ENCODE data around the gene RIPOR2. TPM values are rescaled to one million over a fixed set of nuclear protein-coding genes. Genes with fewer than 3 reads are reported as not detected.
"Not testable (repeated sequence)": the region's sequence is repeated elsewhere in the genome, so short reads cannot be mapped to it uniquely, and the experiment has no call there.

The RIPOR2 gene
- total RNA-seq, 1 donor: 5.2 TPM

- H3K4me3 ChIP-seq (ENCODE audit: low read depth, low read length): peak overlapping the region; percentile 89
- peak; percentile 80 for DNase-seq (ENCODE audit: low read depth)
- TF ChIP-seq, protein P1, sequence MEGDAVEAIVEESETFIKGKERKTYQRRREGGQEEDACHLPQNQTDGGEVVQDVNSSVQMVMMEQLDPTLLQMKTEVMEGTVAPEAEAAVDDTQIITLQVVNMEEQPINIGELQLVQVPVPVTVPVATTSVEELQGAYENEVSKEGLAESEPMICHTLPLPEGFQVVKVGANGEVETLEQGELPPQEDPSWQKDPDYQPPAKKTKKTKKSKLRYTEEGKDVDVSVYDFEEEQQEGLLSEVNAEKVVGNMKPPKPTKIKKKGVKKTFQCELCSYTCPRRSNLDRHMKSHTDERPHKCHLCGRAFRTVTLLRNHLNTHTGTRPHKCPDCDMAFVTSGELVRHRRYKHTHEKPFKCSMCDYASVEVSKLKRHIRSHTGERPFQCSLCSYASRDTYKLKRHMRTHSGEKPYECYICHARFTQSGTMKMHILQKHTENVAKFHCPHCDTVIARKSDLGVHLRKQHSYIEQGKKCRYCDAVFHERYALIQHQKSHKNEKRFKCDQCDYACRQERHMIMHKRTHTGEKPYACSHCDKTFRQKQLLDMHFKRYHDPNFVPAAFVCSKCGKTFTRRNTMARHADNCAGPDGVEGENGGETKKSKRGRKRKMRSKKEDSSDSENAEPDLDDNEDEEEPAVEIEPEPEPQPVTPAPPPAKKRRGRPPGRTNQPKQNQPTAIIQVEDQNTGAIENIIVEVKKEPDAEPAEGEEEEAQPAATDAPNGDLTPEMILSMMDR (IDR thresholded peaks at IDR 0.05; ENCODE audit: insufficient read depth, low read depth, low read length): no peak
Observed at GRCh38 chr6:24775520-24776058, 160.2 kb downstream of the RIPOR2 start.

DNA sequence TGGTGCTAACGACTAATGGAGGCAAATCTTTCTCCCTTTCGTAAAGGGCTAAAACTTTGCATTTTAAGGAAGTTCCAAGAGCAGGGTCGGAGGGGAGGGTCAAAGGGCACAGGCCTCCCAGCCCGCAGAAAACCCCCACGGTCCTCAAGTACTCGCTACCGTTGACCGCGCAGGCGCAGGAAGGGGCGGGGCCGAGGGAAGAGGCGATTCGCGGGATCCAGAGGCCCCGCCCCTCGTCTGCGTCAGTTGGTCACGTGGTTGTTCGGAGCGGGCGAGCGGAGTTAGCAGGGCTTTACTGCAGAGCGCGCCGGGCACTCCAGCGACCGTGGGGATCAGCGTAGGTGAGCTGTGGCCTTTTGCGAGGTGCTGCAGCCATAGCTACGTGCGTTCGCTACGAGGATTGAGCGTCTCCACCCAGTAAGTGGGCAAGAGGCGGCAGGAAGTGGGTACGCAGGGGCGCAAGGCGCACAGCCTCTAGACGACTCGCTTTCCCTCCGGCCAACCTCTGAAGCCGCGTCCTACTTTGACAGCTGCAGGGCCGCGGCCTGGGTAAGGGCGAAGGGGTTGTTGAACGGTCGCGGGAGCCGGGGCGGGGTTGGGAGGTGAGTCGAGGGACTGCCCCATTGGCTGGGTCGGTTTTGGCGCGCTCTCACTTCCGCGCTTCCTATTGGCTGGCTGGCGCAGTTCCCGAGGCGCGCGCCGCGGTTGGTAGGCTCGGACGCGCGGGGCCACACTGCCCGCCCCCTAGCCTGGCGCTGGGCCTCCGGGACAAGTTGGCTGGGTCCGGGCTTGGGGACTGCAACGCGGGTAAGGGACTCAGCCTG lies 160.9 kb downstream of the RIPOR2 start, which contains the start of gene GMNN:
TSS of gene GMNN (plus strand) at position 242 of the 824 bp plus-strand sequence. CDS start 2,310 bp downstream, outside the sequence.
- TF ChIP-seq, protein P1 (IDR thresholded peaks at IDR 0.05; ENCODE audit: insufficient read depth, low read depth, low read length): no peak
- H3K4me3 ChIP-seq (ENCODE audit: low read depth, low read length): peak within 1 kb of the TSS; percentile 89
- peak; percentile 92 for DNase-seq (ENCODE audit: low read depth)

DNA sequence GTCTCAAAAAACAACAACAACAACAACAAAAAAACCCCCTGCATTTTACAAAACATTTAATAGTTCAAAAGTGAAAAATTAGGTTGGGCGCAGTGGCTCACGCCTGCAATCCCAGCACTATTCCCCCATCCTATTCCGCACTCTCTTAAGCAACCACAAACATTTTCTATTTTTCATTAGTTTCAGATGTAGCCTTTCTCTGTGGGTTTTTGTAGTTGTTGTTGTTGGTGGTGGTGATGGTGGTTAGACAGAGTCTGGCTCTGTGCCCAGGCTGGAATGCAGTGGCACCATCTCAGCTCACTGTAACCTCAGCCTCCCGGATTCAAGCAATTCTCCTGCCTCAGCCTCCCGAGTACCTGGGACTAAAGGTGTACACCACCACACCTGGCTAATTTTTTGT lies 167.4 kb downstream of the RIPOR2 start:
- no peak overlapping the region for H3K4me3 ChIP-seq (ENCODE audit: low read depth, low read length)
- no peak for DNase-seq (ENCODE audit: low read depth)
- TF ChIP-seq, protein P1 (IDR thresholded peaks at IDR 0.05; ENCODE audit: insufficient read depth, low read depth, low read length): no peak

GRCh38 chr6:24766680-24767462 lies 168.9 kb downstream of the RIPOR2 start:
- TF ChIP-seq, protein P1 (IDR thresholded peaks at IDR 0.05; ENCODE audit: insufficient read depth, low read depth, low read length): peak; percentile 41
- H3K4me3 ChIP-seq (ENCODE audit: low read depth, low read length): no peak overlapping the region
- DNase-seq (ENCODE audit: low read depth): peak; percentile 48

DNA sequence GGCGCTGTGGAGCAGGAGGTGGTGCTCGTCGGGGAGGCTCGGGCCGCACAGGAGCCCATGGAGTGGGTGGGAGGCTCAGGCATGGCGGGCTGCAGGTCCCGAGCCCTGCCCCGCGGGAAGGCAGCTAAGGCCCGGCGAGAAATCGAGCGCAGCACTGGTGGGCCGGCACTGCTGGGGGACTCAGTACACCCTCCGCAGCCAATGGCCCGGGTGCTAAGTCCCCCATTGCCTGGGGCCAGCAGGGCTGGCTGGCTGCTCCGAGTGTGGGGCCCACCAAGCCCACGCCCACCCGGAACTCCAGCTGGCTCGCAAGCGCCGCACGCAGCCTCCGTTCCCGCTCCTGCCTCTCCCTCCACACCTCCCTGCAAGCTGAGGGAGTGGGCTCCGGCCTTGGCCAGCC lies 169.8 kb downstream of the RIPOR2 start:
- not testable (repeated sequence) for H3K4me3 ChIP-seq (ENCODE audit: low read depth, low read length); DNase-seq (ENCODE audit: low read depth)

DNA sequence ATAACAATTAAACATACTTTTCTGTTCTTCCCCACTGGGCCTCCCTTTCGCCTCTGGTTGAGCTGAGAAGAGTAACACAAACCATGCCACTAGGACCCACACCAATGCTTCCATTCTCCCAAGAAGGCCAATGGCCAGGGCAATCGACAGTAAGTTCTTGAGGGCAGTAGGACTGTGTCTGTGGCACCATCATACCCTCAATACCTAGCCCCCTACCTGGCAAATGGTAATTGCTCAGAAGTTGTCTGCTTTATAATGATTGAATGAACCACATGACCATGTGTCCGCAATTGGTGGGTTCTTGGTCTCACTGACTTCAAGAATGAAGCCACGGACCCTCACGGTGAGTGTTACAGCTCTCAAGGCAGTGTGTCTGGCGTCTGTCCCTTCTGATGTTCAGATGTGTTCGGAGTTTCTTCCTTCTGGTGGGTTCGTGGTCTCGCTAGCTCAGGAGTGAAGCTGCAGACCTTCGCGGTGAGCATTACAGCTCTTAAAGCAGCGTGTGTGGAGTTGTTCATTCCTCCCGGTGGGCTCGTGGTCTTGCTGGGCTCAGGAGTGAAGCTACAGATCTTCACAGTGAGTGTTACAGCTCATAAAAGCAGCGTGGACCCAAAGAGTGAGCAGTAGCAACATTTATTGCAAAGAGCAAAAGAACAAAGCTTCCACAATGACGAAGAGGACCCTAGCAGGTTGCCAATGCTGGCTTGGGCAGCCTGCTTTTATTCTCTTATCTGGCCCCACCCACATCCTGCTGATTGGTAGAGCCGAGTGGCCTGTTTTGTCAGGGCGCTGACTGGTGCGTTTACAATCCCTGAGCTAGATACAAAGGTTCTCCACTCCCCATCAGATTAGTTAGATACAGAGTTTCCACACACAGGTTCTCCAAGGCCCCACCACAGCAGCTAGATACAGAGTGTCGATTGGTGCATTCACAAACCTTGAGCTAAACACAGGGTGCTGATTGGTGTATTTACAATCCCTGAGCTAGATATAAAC lies 170.6 kb downstream of the RIPOR2 start:
- DNase-seq (ENCODE audit: low read depth); H3K4me3 ChIP-seq (ENCODE audit: low read depth, low read length): not testable (repeated sequence)

DNA sequence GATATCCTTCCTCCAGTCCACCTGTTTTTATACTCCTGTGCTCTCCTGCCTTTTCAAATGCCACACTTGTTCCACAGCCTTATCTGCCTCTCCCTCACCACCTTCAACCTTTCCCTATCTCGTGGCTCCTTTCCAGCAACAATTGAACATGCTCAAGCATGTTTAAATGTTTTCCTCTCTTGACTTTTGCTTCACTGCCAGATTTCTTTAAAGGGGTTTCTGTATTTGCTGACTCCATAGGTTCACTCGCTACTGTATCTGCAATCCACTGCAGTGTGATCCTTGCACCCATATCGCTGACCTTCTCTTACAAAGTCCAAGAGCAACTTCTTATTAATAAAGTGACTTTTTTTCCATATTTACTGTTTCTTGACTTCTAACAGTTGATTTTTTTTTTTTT lies 172.2 kb downstream of the RIPOR2 start:
- no peak overlapping the region for H3K4me3 ChIP-seq (ENCODE audit: low read depth, low read length)
- TF ChIP-seq, protein P1 (IDR thresholded peaks at IDR 0.05; ENCODE audit: insufficient read depth, low read depth, low read length): no peak
- no peak for DNase-seq (ENCODE audit: low read depth)
